Neural cell (in vitro differentiated cells): ENCODE data around the gene NAGA.
A peak's percentile ranks its signal among the peaks of the same experiment; 100 is the strongest.

Experiments
- EP300 ChIP-seq: fragments of 450-650 bp; conservative IDR thresholded peaks from 2 replicates; pipeline ENCODE4 v1.6.1; 2014; ENCODE audit warnings: antibody characterized with exemption, mild to moderate bottlenecking, moderate library complexity; ENCODE audit not compliant: poor library complexity, severe bottlenecking
- EZH2 ChIP-seq: fragments of 200-600, 300-800 bp; shearing (Covaris generic), sonication (generic); IDR thresholded peaks from 2 replicates; pipeline ENCODE4 v1.6.1; 2014; ENCODE audit warnings: antibody characterized with exemption, low read length, borderline replicate concordance, mild to moderate bottlenecking; ENCODE audit not compliant: insufficient read depth, poor library complexity, severe bottlenecking
- MXI1 ChIP-seq: fragments of 450-650 bp; conservative IDR thresholded peaks from 2 replicates; pipeline ENCODE4 v1.6.1; 2014; ENCODE audit warnings: antibody characterized with exemption, mild to moderate bottlenecking; ENCODE audit not compliant: poor library complexity, severe bottlenecking
- POLR2AphosphoS5 ChIP-seq: IDR thresholded peaks from 2 replicates; pipeline ENCODE4 v1.6.1; 2012
- RAD21 ChIP-seq: fragments of 450-650 bp; conservative IDR thresholded peaks from 2 replicates; pipeline ENCODE4 v1.6.1; 2014; ENCODE audit warnings: antibody characterized with exemption, mild to moderate bottlenecking, moderate library complexity
- REST ChIP-seq: IDR thresholded peaks from 2 replicates; pipeline ENCODE4 v1.6.1; 2012; ENCODE audit warnings: borderline replicate concordance
- TAF1 ChIP-seq: IDR thresholded peaks from 2 replicates; pipeline ENCODE4 v1.6.1; 2012; ENCODE audit warnings: low read depth
- TF ChIP-seq, protein P1 (sequence below): fragments of 450-650 bp; IDR thresholded peaks from 2 replicates; pipeline ENCODE4 v1.5.1; 2014; ENCODE audit warnings: antibody characterized with exemption, mild to moderate bottlenecking, moderate library complexity; ENCODE audit not compliant: poor library complexity, severe bottlenecking

- TF ChIP-seq REST: peak; percentile 97
- TF ChIP-seq, protein P1, sequence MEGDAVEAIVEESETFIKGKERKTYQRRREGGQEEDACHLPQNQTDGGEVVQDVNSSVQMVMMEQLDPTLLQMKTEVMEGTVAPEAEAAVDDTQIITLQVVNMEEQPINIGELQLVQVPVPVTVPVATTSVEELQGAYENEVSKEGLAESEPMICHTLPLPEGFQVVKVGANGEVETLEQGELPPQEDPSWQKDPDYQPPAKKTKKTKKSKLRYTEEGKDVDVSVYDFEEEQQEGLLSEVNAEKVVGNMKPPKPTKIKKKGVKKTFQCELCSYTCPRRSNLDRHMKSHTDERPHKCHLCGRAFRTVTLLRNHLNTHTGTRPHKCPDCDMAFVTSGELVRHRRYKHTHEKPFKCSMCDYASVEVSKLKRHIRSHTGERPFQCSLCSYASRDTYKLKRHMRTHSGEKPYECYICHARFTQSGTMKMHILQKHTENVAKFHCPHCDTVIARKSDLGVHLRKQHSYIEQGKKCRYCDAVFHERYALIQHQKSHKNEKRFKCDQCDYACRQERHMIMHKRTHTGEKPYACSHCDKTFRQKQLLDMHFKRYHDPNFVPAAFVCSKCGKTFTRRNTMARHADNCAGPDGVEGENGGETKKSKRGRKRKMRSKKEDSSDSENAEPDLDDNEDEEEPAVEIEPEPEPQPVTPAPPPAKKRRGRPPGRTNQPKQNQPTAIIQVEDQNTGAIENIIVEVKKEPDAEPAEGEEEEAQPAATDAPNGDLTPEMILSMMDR: no peak
- TF ChIP-seq EP300: peak; percentile 61
- peak; percentile 0 for TF ChIP-seq RAD21
- TF ChIP-seq TAF1: peak; percentile 88
- no peak for TF ChIP-seq EZH2
- TF ChIP-seq MXI1: peak; percentile 77
- peak; percentile 91 for TF ChIP-seq POLR2AphosphoS5
Observed at GRCh38 chr22:42079319-42080251, 9.0 kb upstream of the NAGA start, which contains the start of gene SMDT1.
